Measurements from ENCODE around the gene SIPA1L3. TPM values are rescaled to one million over a fixed set of nuclear protein-coding genes. Genes with fewer than 3 reads are reported as not detected.

The SIPA1L3 gene
- polyA plus RNA-seq, 2 of the 4 experiments (the other 2 are of a cell fraction), result 28.9 to 50.6 TPM

GRCh38 chr19:37997911-37998344 is 90.9 kb downstream of the SIPA1L3 start (continued):
- TF ChIP-seq ZSCAN20 (CRISPR knock-in tag; IDR thresholded peaks at IDR 0.05) (no peak), BHLHE40 (IDR thresholded peaks at IDR 0.05; ENCODE audit: low read depth, low read length) (no peak), PHF8 (IDR thresholded peaks at IDR 0.05; ENCODE audit: borderline replicate concordance, low read depth) (no peak)

GRCh38 chr19:37998801-37999308 is 91.8 kb downstream of the SIPA1L3 start:
- Histone ChIP-seq H3K4me2 (peak overlapping the region; percentile 62), H3K27ac (peak overlapping the region; percentile 76 to 87), H3K9me3 (no peaks in the 10 kb centered on the region), H3K4me1 (peaks cover 50% of the 10 kb centered on the region), H3K4me3 (no peak overlapping the region; the same call in 2 of the 3 replicates)
- no peak for FAIRE-seq
- no peak; a peak in 1 of 6 replicates for ATAC-seq
- DNase-seq (ENCODE audit: low read depth in 1 of 2, low spot score in 1 of 2), result no peak
- TF ChIP-seq ZC3H11A (IDR thresholded peaks at IDR 0.05) (no peak), ZNF302 (CRISPR knock-in tag; IDR thresholded peaks at IDR 0.05) (peak; percentile 49; the same call in 1 of the 2 replicates), RFX5 (IDR thresholded peaks at IDR 0.05) (0 out of 2 replicates have a peak, but pooled peaks have one; percentile 17), HEYL (CRISPR knock-in tag; IDR thresholded peaks at IDR 0.05) (no peak), CTCF (IDR thresholded peaks at IDR 0.05) (no peak), EHF (CRISPR knock-in tag; IDR thresholded peaks at IDR 0.05) (peak; percentile 51; the same call in 1 of the 2 replicates), KDM5A (IDR thresholded peaks at IDR 0.05) (no peak), ATOH8 (CRISPR knock-in tag; IDR thresholded peaks at IDR 0.05; ENCODE audit: low read depth) (0 out of 2 replicates have a peak, but pooled peaks have one; percentile 27), POLR2AphosphoS2 (conservative IDR thresholded peaks at IDR 0.05; ENCODE audit: low read length) (0 out of 2 replicates have a peak, but pooled peaks have one; percentile 36), TFCP2L1 (CRISPR knock-in tag; IDR thresholded peaks at IDR 0.05) (0 out of 2 replicates have a peak, but pooled peaks have one; percentile 46), HOXB5 (CRISPR knock-in tag; IDR thresholded peaks at IDR 0.05) (0 out of 2 replicates have a peak, but pooled peaks have one; percentile 15), MAFK (IDR thresholded peaks at IDR 0.05; ENCODE audit: partially characterized antibody) (peak; percentile 57), FOSB (CRISPR knock-in tag; IDR thresholded peaks at IDR 0.05) (peak; percentile 62; the same call in 1 of the 2 replicates), MAZ (IDR thresholded peaks at IDR 0.05; ENCODE audit: borderline replicate concordance, low read depth, low read length) (no peak)
- ChIA-PET POLR2A (interaction anchor here (1.5 to 1.9 kb wide), 4 partner anchors 56 to 92 kb away, joined by 3 to 12 read pairs (median 6); partner anchors contain the start of genes SIPA1L3 and WDR87), CTCF (interaction anchor here (0.6 to 26.6 kb wide), 12 partner anchors 9 to 1869 kb away, joined by 3 to 391 read pairs (median 4); partner anchors contain the start of genes SIPA1L3 and WDR87)
- 76% methylated on average over 3 of the region's 3 CpGs for WGBS (ENCODE audit: missing lambda C conversion rate)

GRCh38 chr19:37999309-38000213 is 92.6 kb downstream of the SIPA1L3 start:
- ATAC-seq, result peak; percentile 87
- Histone ChIP-seq H3K4me2 (peak overlapping the region; percentile 62), H3K4me3 (0 out of 3 replicates have a peak overlapping the region, but pooled peaks have one; percentile 0), H3K4me1 (peaks cover 57% of the 10 kb centered on the region), H3K27ac (peak overlapping the region; percentile 76 to 87), H3K9me3 (no peaks in the 10 kb centered on the region)
- WGBS (ENCODE audit: missing lambda C conversion rate), result 27% methylated on average over 20 of the region's 20 CpGs
- DNase-seq (ENCODE audit: low read depth in 1 of 2, low spot score in 1 of 2), result peak; percentile 94 to 97
- ChIA-PET POLR2A (interaction anchor here (0.7 to 1.9 kb wide), 4 partner anchors 57 to 93 kb away, joined by 3 to 12 read pairs (median 6); partner anchors contain the start of genes SIPA1L3 and WDR87), CTCF (interaction anchor here (0.6 to 26.6 kb wide), 12 partner anchors 9 to 1870 kb away, joined by 3 to 391 read pairs (median 4); partner anchors contain the start of genes SIPA1L3 and WDR87)
- peak; percentile 98 for FAIRE-seq
- TF ChIP-seq CHD4 (IDR thresholded peaks at IDR 0.05; ENCODE audit: borderline replicate concordance) (no peak), HOXA7 (CRISPR knock-in tag; IDR thresholded peaks at IDR 0.05) (peak; percentile 89), ESRRA (IDR thresholded peaks at IDR 0.05; ENCODE audit: borderline replicate concordance, low read length) (peak; percentile 74), POLR2A (IDR thresholded peaks at IDR 0.05; ENCODE audit: low read length) (no peak), JUNB (IDR thresholded peaks at IDR 0.05) (peak; percentile 93), BCL3 (IDR thresholded peaks at IDR 0.05) (peak; percentile 68; the same call in 1 of the 3 replicates), NPAS2 (CRISPR knock-in tag; IDR thresholded peaks at IDR 0.05; ENCODE audit: borderline replicate concordance) (peak; percentile 41; the same call in 1 of the 2 replicates), KDM5A (IDR thresholded peaks at IDR 0.05) (no peak), SREBF2 (IDR thresholded peaks at IDR 0.05) (no peak), BHLHE40 (IDR thresholded peaks at IDR 0.05; ENCODE audit: low read depth, low read length) (no peak), SMC3 (IDR thresholded peaks at IDR 0.05) (peak; percentile 35), HOXB13 (CRISPR knock-in tag; IDR thresholded peaks at IDR 0.05; ENCODE audit: low read depth) (peak; percentile 95), MYC (IDR thresholded peaks at IDR 0.05; ENCODE audit: borderline replicate concordance, low read length) (peak; percentile 43; the same call in 1 of the 2 replicates), MAX (IDR thresholded peaks at IDR 0.05) (peak; percentile 99), EHMT2 (IDR thresholded peaks at IDR 0.05; ENCODE audit: low read depth) (no peak)
